ENCODE data around the gene CHD1.
"Not testable (repeated sequence)": the region's sequence is repeated elsewhere in the genome, so short reads cannot be mapped to it uniquely, and the experiment has no call there.

CHD1 gene

DNA sequence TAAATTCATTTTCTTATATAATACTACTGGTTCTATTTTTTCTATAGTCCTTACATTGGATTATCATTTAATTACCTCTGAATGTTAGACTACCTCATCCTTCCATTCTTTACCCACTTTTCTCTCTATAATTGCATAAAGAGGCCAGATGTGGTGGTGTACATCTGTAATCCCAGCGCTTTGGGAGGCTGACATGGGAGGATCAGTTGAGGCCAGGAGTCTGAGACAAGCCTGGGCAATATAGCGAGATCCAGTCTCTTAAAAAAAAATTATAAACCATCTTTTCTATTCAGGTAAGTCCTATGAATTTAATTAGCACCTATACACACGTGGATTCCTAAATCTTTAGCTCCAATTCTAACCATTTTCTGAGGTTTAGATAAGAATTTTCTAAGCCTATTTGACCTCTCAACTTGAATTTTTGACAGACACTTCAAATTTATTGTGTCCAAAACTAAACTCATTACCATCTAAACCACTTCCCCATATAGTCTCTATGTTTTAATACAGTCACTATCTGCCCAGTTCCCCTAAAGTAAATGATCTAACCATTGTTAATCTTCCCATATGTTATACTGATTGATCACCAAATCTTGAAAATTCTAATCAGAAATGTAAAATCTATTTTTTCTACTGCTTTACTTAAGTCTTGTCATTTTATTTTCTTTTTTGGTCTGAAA, 33.0 kb upstream of the CHD1 start:
- FAIRE-seq (no peak), DNase-seq (ENCODE audit: insufficient read length) (no peak)
- no peak for TF ChIP-seq TAF1 (IDR thresholded peaks at IDR 0.05; ENCODE audit: borderline replicate concordance, low read depth, low read length)
- TF ChIP-seq POLR2A (IDR thresholded peaks at IDR 0.05; ENCODE audit: low read depth, low read length) = no peak
- no peak for TF ChIP-seq POLR2AphosphoS5 (IDR thresholded peaks at IDR 0.05; ENCODE audit: low read depth, low read length)

- TF ChIP-seq TAF1 (IDR thresholded peaks at IDR 0.05; ENCODE audit: borderline replicate concordance, low read depth, low read length) (no peak), POLR2AphosphoS5 (IDR thresholded peaks at IDR 0.05; ENCODE audit: low read depth, low read length) (no peak), POLR2A (IDR thresholded peaks at IDR 0.05; ENCODE audit: low read depth, low read length) (no peak)
- FAIRE-seq (peak; percentile 54), DNase-seq (ENCODE audit: insufficient read length) (no peak)
Measured at GRCh38 chr5:98957307-98957706, 28.5 kb upstream of the CHD1 start.

GRCh38 chr5:98955888-98956287, 27.1 kb upstream of the CHD1 start:
- not testable (repeated sequence) for DNase-seq (ENCODE audit: insufficient read length); FAIRE-seq

- not testable (repeated sequence) for FAIRE-seq; DNase-seq (ENCODE audit: insufficient read length)
Measured at GRCh38 chr5:98955471-98955870, 26.7 kb upstream of the CHD1 start.

- DNase-seq (ENCODE audit: insufficient read length) (no peak), FAIRE-seq (no peak)
- TF ChIP-seq POLR2A (IDR thresholded peaks at IDR 0.05; ENCODE audit: low read depth, low read length) = no peak
- TF ChIP-seq TAF1 (IDR thresholded peaks at IDR 0.05; ENCODE audit: borderline replicate concordance, low read depth, low read length) = no peak
- no peak for TF ChIP-seq POLR2AphosphoS5 (IDR thresholded peaks at IDR 0.05; ENCODE audit: low read depth, low read length)
Measured at GRCh38 chr5:98954392-98955028, 25.7 kb upstream of the CHD1 start.

DNA sequence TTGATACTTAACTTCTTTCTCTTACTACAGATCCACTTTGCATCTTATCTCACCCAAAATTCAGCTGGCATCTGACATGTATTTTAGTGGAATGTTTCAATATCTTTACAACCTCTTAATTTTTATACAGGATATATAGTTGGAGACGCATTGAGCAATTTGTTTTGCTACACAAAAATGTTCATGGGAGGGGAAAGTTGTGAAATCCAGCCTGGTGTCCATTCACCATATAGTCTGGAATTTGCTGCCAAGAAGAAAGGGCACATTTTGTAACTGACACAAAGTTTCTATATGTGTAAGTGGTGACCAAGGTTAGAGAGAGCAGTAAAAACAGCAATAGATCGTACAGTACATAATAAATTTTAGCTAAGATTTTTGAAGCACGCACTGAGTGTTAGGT, 14.0 kb upstream of the CHD1 start:
- DNase-seq (ENCODE audit: insufficient read length) (no peak), FAIRE-seq (no peak)
- TF ChIP-seq POLR2A (IDR thresholded peaks at IDR 0.05; ENCODE audit: low read depth, low read length) (no peak), POLR2AphosphoS5 (IDR thresholded peaks at IDR 0.05; ENCODE audit: low read depth, low read length) (no peak), TAF1 (IDR thresholded peaks at IDR 0.05; ENCODE audit: borderline replicate concordance, low read depth, low read length) (no peak)

- FAIRE-seq = no peak
- no peak for DNase-seq (ENCODE audit: insufficient read length)
- no peak for TF ChIP-seq POLR2AphosphoS5 (IDR thresholded peaks at IDR 0.05; ENCODE audit: low read depth, low read length)
- no peak for TF ChIP-seq TAF1 (IDR thresholded peaks at IDR 0.05; ENCODE audit: borderline replicate concordance, low read depth, low read length)
- TF ChIP-seq POLR2A (IDR thresholded peaks at IDR 0.05; ENCODE audit: low read depth, low read length) = no peak
Measured at GRCh38 chr5:98941131-98941883, 12.5 kb upstream of the CHD1 start.

GRCh38 chr5:98940581-98940980, 11.8 kb upstream of the CHD1 start:
- no peak for TF ChIP-seq POLR2AphosphoS5 (IDR thresholded peaks at IDR 0.05; ENCODE audit: low read depth, low read length)
- TF ChIP-seq TAF1 (IDR thresholded peaks at IDR 0.05; ENCODE audit: borderline replicate concordance, low read depth, low read length) = no peak
- FAIRE-seq (no peak), DNase-seq (ENCODE audit: insufficient read length) (no peak)

- DNase-seq (ENCODE audit: insufficient read length) (no peak), FAIRE-seq (no peak)
Measured at GRCh38 chr5:98938464-98938863, 9.7 kb upstream of the CHD1 start.

GRCh38 chr5:98936948-98937715, 8.3 kb upstream of the CHD1 start:
- DNase-seq (ENCODE audit: insufficient read length) = no peak
- no peak for FAIRE-seq
- TF ChIP-seq POLR2A (IDR thresholded peaks at IDR 0.05; ENCODE audit: low read depth, low read length) = no peak
- no peak for TF ChIP-seq TAF1 (IDR thresholded peaks at IDR 0.05; ENCODE audit: borderline replicate concordance, low read depth, low read length)
- TF ChIP-seq POLR2AphosphoS5 (IDR thresholded peaks at IDR 0.05; ENCODE audit: low read depth, low read length) = no peak

More at GRCh38 chr5:98938464-98938863, 9.7 kb upstream of the CHD1 start:
- no peak for TF ChIP-seq TAF1 (IDR thresholded peaks at IDR 0.05; ENCODE audit: borderline replicate concordance, low read depth, low read length)
- no peak for TF ChIP-seq POLR2A (IDR thresholded peaks at IDR 0.05; ENCODE audit: low read depth, low read length)
- no peak for TF ChIP-seq POLR2AphosphoS5 (IDR thresholded peaks at IDR 0.05; ENCODE audit: low read depth, low read length)

DNA sequence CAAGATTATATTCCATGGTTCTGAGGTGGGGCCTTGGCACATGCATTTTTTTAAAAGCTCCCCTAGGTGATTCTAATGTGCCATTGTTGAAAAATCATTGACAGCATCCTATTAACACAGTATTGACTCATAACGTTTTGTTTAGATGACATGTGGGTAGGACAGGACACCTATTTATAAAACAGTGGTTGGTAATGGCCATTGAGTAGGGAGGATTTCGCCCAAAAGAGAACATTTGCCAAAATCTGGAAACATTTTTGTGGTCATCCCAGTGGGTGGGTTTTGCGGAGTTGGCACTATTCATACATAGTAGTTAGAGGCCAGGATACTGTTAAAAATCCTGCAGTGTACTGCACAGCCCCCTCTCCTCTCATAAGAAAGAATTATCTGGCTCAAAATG, 6.4 kb upstream of the CHD1 start:
- DNase-seq (ENCODE audit: insufficient read length) (no peak), FAIRE-seq (no peak)

More for the DNA sequence above, 6.4 kb upstream of the CHD1 start:
- TF ChIP-seq POLR2AphosphoS5 (IDR thresholded peaks at IDR 0.05; ENCODE audit: low read depth, low read length) (no peak), TAF1 (IDR thresholded peaks at IDR 0.05; ENCODE audit: borderline replicate concordance, low read depth, low read length) (no peak), POLR2A (IDR thresholded peaks at IDR 0.05; ENCODE audit: low read depth, low read length) (no peak)
